NCI-H526 (cell line): ENCODE data around the gene SNX25.
A peak's percentile ranks its signal among the peaks of the same experiment; 100 is the strongest.
"Not testable (repeated sequence)": the region's sequence is repeated elsewhere in the genome, so short reads cannot be mapped to it uniquely, and the experiment has no call there.

Source experiments
- DNase-seq, 2 experiments: peaks; one replicate each; lab custom pipeline; 2025; lab: John Stamatoyannopoulos, UW

Gene SNX25

DNA sequence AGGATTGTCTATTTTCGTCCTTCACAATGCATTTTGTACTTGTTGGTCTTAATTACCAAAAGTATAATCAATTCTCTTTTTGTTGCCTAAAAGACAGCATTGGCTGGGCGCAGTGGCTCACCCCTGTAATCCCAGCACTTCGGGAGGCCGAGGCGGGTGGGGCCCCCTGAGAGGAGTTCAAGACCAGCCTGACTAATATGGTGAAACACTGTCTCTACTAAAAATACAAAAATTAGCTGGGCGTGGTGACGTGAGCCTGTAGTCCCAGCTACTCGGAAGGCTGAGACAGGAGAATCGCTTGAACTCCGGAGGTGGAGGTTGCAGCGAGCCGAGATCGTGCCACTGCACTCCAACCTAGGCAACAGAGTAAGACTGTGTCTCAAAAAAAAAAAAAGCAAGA is 4.3 kb upstream of the SNX25 start:
- DNase-seq, result not testable (repeated sequence)

DNA sequence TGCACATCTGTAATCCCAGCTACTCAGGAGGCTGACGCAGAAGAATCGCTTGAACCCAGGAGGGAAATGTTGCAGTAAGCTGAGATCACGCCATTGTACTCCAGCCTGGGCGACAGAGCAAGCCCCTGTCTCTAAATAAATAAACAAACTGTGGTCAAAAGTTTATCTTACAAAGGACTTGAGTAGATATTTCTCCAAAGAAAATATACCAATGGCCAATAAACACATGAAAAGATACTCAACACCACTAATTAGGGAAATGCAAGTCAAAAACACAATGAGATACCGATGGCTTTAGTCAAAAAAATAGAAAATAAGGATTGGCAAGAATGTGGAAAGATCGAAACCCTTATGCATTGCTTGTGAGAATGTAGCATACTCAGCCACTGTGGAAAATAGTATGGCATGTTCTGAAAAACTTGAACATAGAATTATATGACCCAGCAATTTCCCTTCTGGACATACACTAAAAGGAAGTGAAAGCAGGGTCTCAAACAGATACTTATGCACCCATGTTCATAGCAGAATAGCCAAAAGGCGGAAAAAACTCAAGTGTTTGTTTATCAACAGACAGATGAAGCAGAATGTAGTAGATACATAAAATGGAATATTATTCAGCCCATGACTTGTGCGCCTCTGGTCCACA is 3.6 kb upstream of the SNX25 start:
- no peak for DNase-seq

DNA sequence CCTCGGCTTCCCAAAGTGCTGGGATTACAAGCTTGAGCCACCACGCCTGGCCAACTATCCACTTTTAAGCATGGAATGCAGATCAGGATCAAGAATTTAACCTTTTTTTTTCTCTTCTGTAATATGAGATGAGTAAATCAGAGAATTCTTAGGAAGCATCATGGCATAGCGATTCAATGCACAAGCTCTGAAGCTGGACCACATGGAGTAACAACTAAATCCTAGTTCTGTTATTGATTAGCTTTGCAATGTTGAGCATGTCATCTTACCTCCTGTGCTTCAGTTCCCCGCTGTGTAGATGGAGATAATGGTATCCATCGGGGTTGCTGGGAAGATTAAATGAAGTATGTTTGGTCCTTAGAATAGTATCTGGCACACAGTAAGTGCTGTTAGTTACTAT is 1.9 kb upstream of the SNX25 start:
- no peak for DNase-seq

DNA sequence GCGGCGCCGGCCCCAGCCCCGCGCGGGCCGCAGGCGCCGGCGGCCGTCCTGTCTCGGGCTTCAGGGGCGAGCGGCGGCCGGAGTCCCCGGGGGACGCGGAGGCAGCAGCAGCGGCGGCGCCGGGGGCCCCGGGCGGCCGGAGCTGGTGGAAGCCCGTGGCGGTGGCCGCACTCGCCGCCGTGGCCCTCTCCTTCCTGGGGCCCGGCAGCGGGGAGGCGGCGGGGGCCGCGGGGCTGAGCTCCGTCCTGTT is 379 bp downstream of the SNX25 start:
- peak in 1 of 2 experiments; percentile 48 for DNase-seq

DNA sequence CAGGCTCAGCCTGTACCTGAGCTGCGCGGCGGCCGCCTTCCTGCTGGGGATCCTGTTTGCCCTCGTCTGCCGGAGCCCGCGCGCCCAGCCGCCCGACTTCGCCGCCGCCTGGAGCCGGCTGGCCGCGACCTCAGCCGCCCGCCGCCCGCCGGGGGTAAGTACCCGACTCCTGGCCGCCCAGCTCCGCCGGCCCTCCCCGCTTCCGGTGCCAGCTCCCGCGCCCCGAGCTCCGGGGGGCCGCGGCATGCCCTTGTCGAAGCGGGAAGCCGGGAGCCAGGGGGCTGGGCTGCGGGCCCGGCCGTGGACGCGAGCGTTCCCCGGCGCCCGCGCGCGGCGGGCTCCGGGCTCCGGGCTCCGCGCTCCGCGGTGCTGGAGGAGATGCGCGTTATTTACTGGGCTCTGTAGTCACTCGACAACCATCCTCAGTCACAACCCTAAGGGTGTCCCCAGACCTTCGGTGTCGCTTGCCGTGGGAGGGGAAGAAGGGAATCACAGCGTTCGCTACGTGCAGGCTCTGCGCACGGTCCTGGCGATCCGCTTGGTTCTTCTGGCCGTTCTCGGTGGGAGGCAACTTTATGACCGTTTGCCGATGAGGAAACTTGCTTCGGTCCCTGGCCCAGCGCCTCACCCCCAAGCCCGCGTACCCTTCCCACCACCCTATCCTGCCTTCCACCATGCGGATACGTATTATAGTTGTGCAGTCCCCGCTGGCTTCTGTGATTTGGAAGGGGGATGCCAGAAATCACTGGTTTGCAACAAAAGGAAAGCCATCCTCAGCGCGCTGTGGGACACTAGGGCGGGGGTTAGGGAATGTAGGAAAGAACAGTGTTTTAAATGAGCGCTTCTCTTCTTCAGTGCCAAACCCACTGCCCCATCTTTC is 944 bp downstream of the SNX25 start:
- peak in 1 of 2 experiments; percentile 48 for DNase-seq

GRCh38 chr4:185211035-185211434 is 1.6 kb downstream of the SNX25 start:
- no peak for DNase-seq

DNA sequence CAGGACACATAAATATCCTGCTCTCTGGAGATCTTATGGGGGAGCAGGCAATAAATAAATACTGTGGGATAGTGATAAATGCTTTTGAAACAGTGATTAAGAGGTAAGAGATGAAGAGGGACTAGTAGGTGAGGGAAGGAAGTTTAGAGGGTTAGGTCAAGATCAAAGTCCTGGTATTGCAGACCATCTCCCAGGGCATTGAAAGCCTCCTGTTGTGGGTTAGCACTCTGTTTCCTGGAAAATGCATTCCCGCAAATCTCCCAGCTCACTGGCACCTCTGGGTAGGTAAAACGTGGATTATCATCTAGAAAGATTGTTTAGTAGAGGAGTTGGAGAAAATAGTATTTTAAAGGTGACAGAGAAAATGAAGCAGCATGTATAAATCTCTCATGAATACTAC is 2.2 kb downstream of the SNX25 start:
- no peak for DNase-seq

DNA sequence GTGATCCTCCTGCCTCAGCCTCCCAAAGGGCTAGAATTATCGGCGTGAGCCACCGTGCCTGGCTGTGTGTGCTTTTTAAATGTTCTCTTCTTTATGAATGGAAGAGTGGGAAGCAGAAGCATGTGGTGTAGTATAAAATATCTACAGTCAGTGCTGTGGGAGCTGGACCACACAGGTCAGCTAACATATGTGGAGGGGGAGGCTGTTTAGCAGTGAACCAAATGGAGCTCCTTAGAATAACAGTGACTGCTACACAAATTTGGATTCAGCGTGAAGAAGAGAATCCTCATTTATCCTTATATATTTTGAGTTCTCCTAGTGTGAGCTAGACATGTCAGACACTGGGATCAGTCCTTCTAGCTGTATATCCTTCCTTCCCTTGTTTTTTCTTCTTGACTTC is 3.2 kb downstream of the SNX25 start:
- DNase-seq, result no peak

- DNase-seq, result no peak
Observed at GRCh38 chr4:185213877-185214276, 4.5 kb downstream of the SNX25 start.

- DNase-seq, result no peak
Observed at GRCh38 chr4:185215261-185215660, 5.9 kb downstream of the SNX25 start.

GRCh38 chr4:185217408-185217975 is 8.1 kb downstream of the SNX25 start:
- DNase-seq, result no peak

- DNase-seq, result no peak
Observed at GRCh38 chr4:185218312-185218711, 8.9 kb downstream of the SNX25 start.

- peak; percentile 59 to 63 for DNase-seq
Observed at GRCh38 chr4:185219551-185220344, 10.3 kb downstream of the SNX25 start.

DNA sequence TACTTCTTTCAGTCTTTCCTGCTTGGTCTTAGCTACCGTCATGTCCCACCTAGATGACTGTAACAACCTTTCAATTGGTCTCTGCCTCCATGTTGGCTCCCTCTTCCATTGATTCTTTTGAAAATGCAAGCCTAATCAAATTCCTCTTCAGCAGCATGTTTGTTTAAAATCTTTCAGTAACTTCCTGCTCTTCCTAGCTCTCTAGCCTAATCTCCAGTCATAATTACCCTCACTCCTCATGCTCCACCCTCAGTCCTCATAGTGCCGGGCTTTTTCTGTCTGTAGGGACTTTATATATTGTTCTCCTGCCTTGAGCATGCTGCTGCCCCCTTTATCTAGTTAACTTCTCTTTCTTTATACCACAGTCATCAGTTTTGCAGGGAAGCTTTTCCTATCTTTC is 12.1 kb downstream of the SNX25 start:
- DNase-seq, result no peak

DNA sequence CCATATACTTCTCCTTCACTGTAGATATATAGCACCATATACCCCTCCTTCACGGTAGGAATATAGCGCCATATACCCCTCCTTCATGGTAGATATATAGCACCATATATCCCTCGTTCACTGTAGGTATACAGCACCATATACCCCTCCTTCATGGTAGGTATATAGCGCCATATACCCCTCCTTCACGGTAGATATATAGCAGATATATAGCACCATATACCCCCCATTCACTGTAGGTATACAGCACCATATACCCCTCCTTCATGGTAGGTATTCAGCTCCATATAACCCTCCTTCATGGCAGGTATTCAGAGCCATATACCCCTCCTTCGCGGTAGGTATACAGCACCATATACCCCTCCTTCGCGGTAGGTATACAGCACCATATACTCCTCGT is 12.5 kb downstream of the SNX25 start:
- DNase-seq, result no peak

DNA sequence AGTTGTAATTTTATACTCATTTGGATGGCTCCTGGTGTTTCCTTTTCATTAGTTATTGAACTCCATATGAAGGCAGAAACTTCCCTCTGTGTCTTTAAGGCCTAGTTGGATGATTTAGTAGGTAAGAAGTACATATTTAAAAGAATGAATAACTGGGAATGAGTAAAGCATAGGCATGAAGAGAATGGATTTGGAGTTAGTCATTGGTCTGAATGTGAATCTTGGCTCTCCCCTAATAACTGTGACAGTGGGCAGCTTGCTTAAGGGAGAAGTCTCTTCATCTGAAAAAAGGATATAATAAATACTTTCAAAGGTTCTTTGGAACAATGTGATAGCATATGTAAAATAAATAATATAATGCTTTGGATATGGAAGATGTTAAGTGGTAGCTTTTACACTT is 13.2 kb downstream of the SNX25 start:
- no peak for DNase-seq

- DNase-seq, result no peak
Observed at GRCh38 chr4:185224597-185224996, 15.2 kb downstream of the SNX25 start.

- no peak for DNase-seq
Observed at GRCh38 chr4:185225940-185226339, 16.5 kb downstream of the SNX25 start.

DNA sequence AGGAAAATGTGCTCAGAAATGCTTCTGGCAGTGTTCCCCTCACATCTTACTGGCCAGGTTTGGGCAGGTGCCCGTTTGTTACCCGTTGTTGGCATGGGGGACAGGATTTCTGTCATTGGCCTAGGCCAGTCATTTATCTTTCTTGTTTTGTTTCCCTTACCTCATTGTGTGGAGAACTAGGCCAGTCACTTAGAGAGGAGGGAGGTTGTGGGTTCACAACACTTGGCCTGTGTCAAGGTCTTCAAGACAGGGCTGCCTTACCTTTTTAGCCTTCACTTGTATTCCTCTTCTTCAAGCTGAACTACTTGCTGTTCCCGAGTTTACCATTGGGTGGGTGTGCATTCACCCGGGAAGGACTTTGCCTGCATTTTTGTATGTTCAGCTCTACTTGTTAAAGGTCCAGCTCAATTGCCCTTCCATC is 17.7 kb downstream of the SNX25 start:
- DNase-seq, result peak in 1 of 2 experiments; percentile 12

DNA sequence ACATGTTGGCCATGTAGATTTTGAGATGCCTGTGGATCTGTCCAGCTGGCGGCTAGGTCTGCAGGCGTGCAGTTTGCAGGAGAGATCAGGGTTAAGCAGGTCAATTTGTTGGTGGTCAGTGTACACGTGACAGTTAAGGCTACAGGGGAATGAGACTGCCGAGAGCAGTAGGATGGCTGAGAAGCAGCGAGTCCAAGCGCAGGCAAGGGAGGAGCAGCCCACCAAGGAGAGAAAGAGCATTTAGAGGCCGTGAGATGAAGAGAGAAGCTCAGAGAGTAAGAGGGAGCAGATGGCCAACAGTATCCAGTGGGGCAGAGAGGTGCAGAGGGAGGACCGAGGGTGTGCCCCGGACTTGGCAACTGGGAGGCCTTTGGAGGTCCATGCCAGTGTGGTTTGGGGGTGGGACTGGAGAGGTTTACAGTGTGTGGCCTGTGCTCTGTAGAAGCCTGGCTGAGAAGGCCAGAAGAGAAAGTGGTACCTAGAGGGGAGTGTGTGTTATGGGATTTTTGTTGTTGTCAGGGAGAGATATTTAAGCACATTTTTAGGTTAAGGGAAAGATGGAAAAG is 18.4 kb downstream of the SNX25 start:
- DNase-seq, result no peak

- no peak for DNase-seq
Observed at GRCh38 chr4:185229021-185229818, 19.8 kb downstream of the SNX25 start.
